ENCODE measurements around the gene DLX4. TPM values are rescaled to one million over a fixed set of nuclear protein-coding genes. Genes with fewer than 3 reads are reported as not detected.

The DLX4 gene
- total RNA-seq, 4 donors from 2014 or later = not detected

GRCh38 chr17:49928837-49929475, 40.0 kb upstream of the DLX4 start:
- 71 to 72% methylated on average over 2 to 6 of the region's 6 CpGs for WGBS, 2 donors (ENCODE audit: low coverage in 1 of 2)
- no peak overlapping the region for H3K27ac ChIP-seq
- no peak for DNase-seq
- no peaks in the 10 kb centered on the region for H3K36me3 ChIP-seq
- in situ Hi-C loops (cut with MboI; ENCODE audit: low pct_ligation_motif_present in 1 of 4, low pct_unique_long_range_greater_than_20kb in 1 of 4, low sequenced_read_pairs in 3 of 4) = no loop called here
- no peak for TF ChIP-seq POLR2AphosphoS5 (IDR thresholded peaks at IDR 0.05)
- no peak overlapping the region for H3K4me3 ChIP-seq
- H3K4me1 ChIP-seq = no peaks in the 10 kb centered on the region
- intact Hi-C loops (cut with DNase I; ENCODE audit: low total_unique reads) = no loop called here
- no peaks in the 10 kb centered on the region for H3K9me3 ChIP-seq
- peaks cover 59% of the 10 kb centered on the region for H3K27me3 ChIP-seq

- Histone ChIP-seq H3K4me3 (no peak overlapping the region), H3K9me3 (no peaks in the 10 kb centered on the region), H3K27me3 (peaks cover 53% of the 10 kb centered on the region), H3K27ac (no peak overlapping the region), H3K4me1 (no peaks in the 10 kb centered on the region), H3K36me3 (no peaks in the 10 kb centered on the region)
- 89% methylated on average over 8 of the region's 8 CpGs; no CpG with 5 or more reads in 1 of the 2 donors for WGBS, 2 donors (ENCODE audit: low coverage in 1 of 2)
- intact Hi-C loops (cut with DNase I; ENCODE audit: low total_unique reads) = no loop called here
- in situ Hi-C loops (cut with MboI; ENCODE audit: low pct_ligation_motif_present in 1 of 4, low pct_unique_long_range_greater_than_20kb in 1 of 4, low sequenced_read_pairs in 3 of 4) = no loop called here
- no peak for DNase-seq
- TF ChIP-seq POLR2A (IDR thresholded peaks at IDR 0.05) = no peak
Measured at GRCh38 chr17:49930880-49931279, 38.1 kb upstream of the DLX4 start.

- Histone ChIP-seq H3K27ac (no peak overlapping the region), H3K4me1 (no peaks in the 10 kb centered on the region), H3K4me3 (no peak overlapping the region), H3K9me3 (no peaks in the 10 kb centered on the region), H3K27me3 (peaks cover 54% of the 10 kb centered on the region), H3K36me3 (no peaks in the 10 kb centered on the region)
- TF ChIP-seq EP300 (IDR thresholded peaks at IDR 0.05; ENCODE audit: low read depth) (no peak), POLR2AphosphoS5 (IDR thresholded peaks at IDR 0.05) (no peak), POLR2A (IDR thresholded peaks at IDR 0.05) (no peak)
- TF ChIP-seq, protein P1, sequence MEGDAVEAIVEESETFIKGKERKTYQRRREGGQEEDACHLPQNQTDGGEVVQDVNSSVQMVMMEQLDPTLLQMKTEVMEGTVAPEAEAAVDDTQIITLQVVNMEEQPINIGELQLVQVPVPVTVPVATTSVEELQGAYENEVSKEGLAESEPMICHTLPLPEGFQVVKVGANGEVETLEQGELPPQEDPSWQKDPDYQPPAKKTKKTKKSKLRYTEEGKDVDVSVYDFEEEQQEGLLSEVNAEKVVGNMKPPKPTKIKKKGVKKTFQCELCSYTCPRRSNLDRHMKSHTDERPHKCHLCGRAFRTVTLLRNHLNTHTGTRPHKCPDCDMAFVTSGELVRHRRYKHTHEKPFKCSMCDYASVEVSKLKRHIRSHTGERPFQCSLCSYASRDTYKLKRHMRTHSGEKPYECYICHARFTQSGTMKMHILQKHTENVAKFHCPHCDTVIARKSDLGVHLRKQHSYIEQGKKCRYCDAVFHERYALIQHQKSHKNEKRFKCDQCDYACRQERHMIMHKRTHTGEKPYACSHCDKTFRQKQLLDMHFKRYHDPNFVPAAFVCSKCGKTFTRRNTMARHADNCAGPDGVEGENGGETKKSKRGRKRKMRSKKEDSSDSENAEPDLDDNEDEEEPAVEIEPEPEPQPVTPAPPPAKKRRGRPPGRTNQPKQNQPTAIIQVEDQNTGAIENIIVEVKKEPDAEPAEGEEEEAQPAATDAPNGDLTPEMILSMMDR (IDR thresholded peaks at IDR 0.05) = no peak
- WGBS, 2 donors (ENCODE audit: low coverage in 1 of 2) = 31 to 65% methylated on average over 6 to 15 of the region's 16 CpGs
- DNase-seq = no peak
- in situ Hi-C loops (cut with MboI; ENCODE audit: low pct_ligation_motif_present in 1 of 4, low pct_unique_long_range_greater_than_20kb in 1 of 4, low sequenced_read_pairs in 3 of 4) (no loop called here), intact Hi-C loops (cut with DNase I; ENCODE audit: low total_unique reads) (no loop called here)
Measured at GRCh38 chr17:49931416-49932137, 37.4 kb upstream of the DLX4 start.

DNA sequence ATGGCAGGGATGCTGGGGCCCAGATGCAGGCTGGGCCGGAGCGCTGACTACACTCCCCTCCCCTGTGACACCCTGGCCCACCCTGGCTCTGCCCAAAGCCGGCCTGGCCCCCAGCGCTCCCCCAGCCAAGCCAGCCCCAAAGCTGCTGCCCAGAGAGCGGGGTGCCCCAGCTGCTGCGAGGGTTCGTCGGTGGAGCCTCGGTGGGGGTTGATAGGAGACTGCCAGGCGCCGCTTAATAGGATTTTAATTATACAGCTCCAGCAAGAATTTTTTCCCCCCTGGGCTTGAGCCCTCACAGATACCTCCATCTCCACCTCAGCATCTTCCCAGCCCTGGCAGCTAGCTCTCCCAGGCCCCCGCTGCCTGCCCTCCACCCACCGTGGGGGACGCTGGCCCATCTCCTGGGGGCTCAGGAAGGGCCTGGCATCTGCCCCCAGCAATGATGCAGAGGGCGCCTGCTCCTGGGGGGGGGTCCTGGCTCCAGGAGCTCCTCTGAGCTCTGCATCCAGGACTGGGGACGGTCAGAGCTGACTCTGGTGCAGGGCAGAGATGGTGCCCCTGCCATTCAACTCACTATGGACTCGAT, 36.8 kb upstream of the DLX4 start:
- peaks cover 51% of the 10 kb centered on the region for H3K27me3 ChIP-seq
- no peak overlapping the region for H3K27ac ChIP-seq
- in situ Hi-C loops (cut with MboI; ENCODE audit: low pct_ligation_motif_present in 1 of 4, low pct_unique_long_range_greater_than_20kb in 1 of 4, low sequenced_read_pairs in 3 of 4) = no loop called here
- 33 to 83% methylated on average over 2 to 13 of the region's 17 CpGs for WGBS, 2 donors (ENCODE audit: low coverage in 1 of 2)
- intact Hi-C loops (cut with DNase I; ENCODE audit: low total_unique reads) = no loop called here
- no peak for DNase-seq
- H3K4me1 ChIP-seq = no peaks in the 10 kb centered on the region
- H3K36me3 ChIP-seq = no peaks in the 10 kb centered on the region
- no peaks in the 10 kb centered on the region for H3K9me3 ChIP-seq
- TF ChIP-seq POLR2AphosphoS5 (IDR thresholded peaks at IDR 0.05) = no peak
- TF ChIP-seq POLR2A (IDR thresholded peaks at IDR 0.05) = no peak
- TF ChIP-seq, protein P1 (IDR thresholded peaks at IDR 0.05) = no peak
- no peak for TF ChIP-seq EP300 (IDR thresholded peaks at IDR 0.05; ENCODE audit: low read depth)
- no peak overlapping the region for H3K4me3 ChIP-seq

GRCh38 chr17:49932901-49933300, 36.1 kb upstream of the DLX4 start:
- TF ChIP-seq EP300 (IDR thresholded peaks at IDR 0.05; ENCODE audit: low read depth) (no peak), POLR2A (IDR thresholded peaks at IDR 0.05) (no peak), POLR2AphosphoS5 (IDR thresholded peaks at IDR 0.05) (no peak)
- TF ChIP-seq, protein P1 (IDR thresholded peaks at IDR 0.05) = no peak
- Histone ChIP-seq H3K4me1 (no peaks in the 10 kb centered on the region), H3K36me3 (no peaks in the 10 kb centered on the region), H3K27me3 (peaks cover 48% of the 10 kb centered on the region), H3K4me3 (no peak overlapping the region), H3K9me3 (no peaks in the 10 kb centered on the region), H3K27ac (no peak overlapping the region)
- no peak for DNase-seq
- in situ Hi-C loops (cut with MboI; ENCODE audit: low pct_ligation_motif_present in 1 of 4, low pct_unique_long_range_greater_than_20kb in 1 of 4, low sequenced_read_pairs in 3 of 4) = no loop called here
- intact Hi-C loops (cut with DNase I; ENCODE audit: low total_unique reads) = no loop called here
- 71% methylated on average over 6 of the region's 6 CpGs; no CpG with 5 or more reads in 1 of the 2 donors for WGBS, 2 donors (ENCODE audit: low coverage in 1 of 2)

All from transverse colon (tissue), 4 donors.